DND-41 (cell line): ENCODE results near the gene PTGFRN.
A peak's percentile ranks its signal among the peaks of the same experiment; 100 is the strongest.

Source experiments
- ATAC-seq: fragments of 200-7000 bp; cut with Tn5 transposase; 3 replicates; pipeline ENCODE4 v1.9.1; 2021; ENCODE audit warnings: low read depth; ENCODE audit not compliant: insufficient read depth
- DNase-seq: peaks from one replicate; pipeline ENCODE4 v3.0.0-alpha.2; 2020
- H2AFZ ChIP-seq: 2 replicates; pipeline ENCODE4 v1.6.0; 2012; ENCODE audit warnings: low read depth, low read length
- H3K27ac ChIP-seq: 2 replicates; pipeline ENCODE4 v1.5.1; 2012; ENCODE audit warnings: low read length, inconsistent platforms
- H3K27me3 ChIP-seq: fragments of 200-600 bp; sonication (generic); 2 replicates; pipeline ENCODE4 v1.6.0; 2012; ENCODE audit warnings: low read length, mild to moderate bottlenecking, inconsistent platforms; ENCODE audit not compliant: insufficient read depth, poor library complexity
- H3K36me3 ChIP-seq: 2 replicates; pipeline ENCODE4 v1.5.1; 2012; ENCODE audit warnings: low read length, inconsistent platforms; ENCODE audit not compliant: insufficient read depth
- H3K4me1 ChIP-seq: 2 replicates; pipeline ENCODE4 v1.5.1; 2012; ENCODE audit warnings: mild to moderate bottlenecking, low read length; ENCODE audit not compliant: insufficient read depth
- H3K4me2 ChIP-seq: 2 replicates; pipeline ENCODE4 v1.6.0; 2012; ENCODE audit warnings: mild to moderate bottlenecking, moderate library complexity, low read length, inconsistent platforms; ENCODE audit not compliant: insufficient read depth
- H3K4me3 ChIP-seq, 2 experiments: fragments of 200-600 bp in 1 of 2; shearing (Covaris generic) in 1 of 2; 2 replicates each; pipeline ENCODE4 v1.5.1; 2012 to 2016; ENCODE audit warnings: inconsistent platforms in 2 of 2, low read length in 2 of 2, mild to moderate bottlenecking in 2 of 2, low read depth in 1 of 2, moderate library complexity in 1 of 2
- H3K79me2 ChIP-seq: 2 replicates; pipeline ENCODE4 v1.6.0; 2012; ENCODE audit warnings: low read length, inconsistent platforms; ENCODE audit not compliant: insufficient read depth
- H3K9ac ChIP-seq: 2 replicates; pipeline ENCODE4 v1.6.0; 2012; ENCODE audit warnings: low read depth, mild to moderate bottlenecking, inconsistent platforms, low read length, moderate library complexity
- H3K9me3 ChIP-seq: 2 replicates; pipeline ENCODE4 v1.5.1; 2012; ENCODE audit warnings: low read length, moderate library complexity, mild to moderate bottlenecking, inconsistent platforms; ENCODE audit not compliant: insufficient read depth, severe bottlenecking
- H4K20me1 ChIP-seq: 2 replicates; pipeline ENCODE4 v1.6.0; 2012; ENCODE audit warnings: low read length; ENCODE audit not compliant: insufficient read depth
- CTCF ChIP-seq: IDR thresholded peaks from 2 replicates; pipeline ENCODE4 v1.5.1; 2012; ENCODE audit warnings: borderline replicate concordance, low read length, moderate library complexity, mild to moderate bottlenecking; ENCODE audit not compliant: poor library complexity, severe bottlenecking; ENCODE audit errors: extremely low read depth
- EZH2 ChIP-seq: IDR thresholded peaks from 3 replicates; pipeline ENCODE4 v1.6.1; 2012; ENCODE audit warnings: borderline replicate concordance, low read depth, mild to moderate bottlenecking, moderate library complexity, low read length, inconsistent platforms; ENCODE audit not compliant: severe bottlenecking

PTGFRN gene

GRCh38 chr1:116877141-116877818 lies 32.4 kb upstream of the PTGFRN start:
- DNase-seq (no peak), ATAC-seq (no peak)
- peak overlapping the region; percentile 88 for H3K4me2 ChIP-seq
- peak overlapping the region; percentile 57 for H3K9ac ChIP-seq
- H3K9me3 ChIP-seq, result no peaks in the 10 kb centered on the region
- no peaks in the 10 kb centered on the region for H3K27me3 ChIP-seq
- no peaks in the 10 kb centered on the region for H4K20me1 ChIP-seq
- no peaks in the 10 kb centered on the region for H3K79me2 ChIP-seq
- H3K36me3 ChIP-seq, result no peaks in the 10 kb centered on the region
- no peak for TF ChIP-seq EZH2
- TF ChIP-seq CTCF, result no peak
- peaks cover 46% of the 10 kb centered on the region for H3K4me1 ChIP-seq
- peak overlapping the region; percentile 90 for H3K27ac ChIP-seq
- peak overlapping the region; percentile 46 for H2AFZ ChIP-seq
- H3K4me3 ChIP-seq, result peak overlapping the region in 1 of 2 experiments; percentile 55; a peak in 3 of 4 replicates

GRCh38 chr1:116878804-116879477 lies 30.8 kb upstream of the PTGFRN start:
- TF ChIP-seq EZH2, result no peak
- TF ChIP-seq CTCF, result peak; percentile 49
- ATAC-seq (peak; percentile 64), DNase-seq (peak; percentile 80)

GRCh38 chr1:116879478-116880133 lies 30.1 kb upstream of the PTGFRN start:
- DNase-seq (no peak), ATAC-seq (peak; percentile 42)
- Histone ChIP-seq H3K36me3 (no peaks in the 10 kb centered on the region), H3K4me2 (peak overlapping the region; percentile 88), H3K27me3 (no peaks in the 10 kb centered on the region), H3K79me2 (no peaks in the 10 kb centered on the region), H3K9ac (peak overlapping the region; percentile 57), H3K9me3 (no peaks in the 10 kb centered on the region), H4K20me1 (no peaks in the 10 kb centered on the region), H3K4me3 (no peak overlapping the region; a peak in 1 of 4 replicates), H3K4me1 (peaks cover 40% of the 10 kb centered on the region), H2AFZ (peak overlapping the region; percentile 41; the same call in 1 of the 2 replicates), H3K27ac (peak overlapping the region; percentile 90)
- TF ChIP-seq EZH2 (no peak), CTCF (no peak)

More at GRCh38 chr1:116878804-116879477, 30.8 kb upstream of the PTGFRN start:
- no peaks in the 10 kb centered on the region for H4K20me1 ChIP-seq
- H2AFZ ChIP-seq, result peak overlapping the region; percentile 67
- peak overlapping the region; percentile 9 to 55; a peak in 3 of 4 replicates for H3K4me3 ChIP-seq
- peak overlapping the region; percentile 90 for H3K27ac ChIP-seq
- H3K79me2 ChIP-seq, result no peaks in the 10 kb centered on the region
- H3K27me3 ChIP-seq, result no peaks in the 10 kb centered on the region
- H3K36me3 ChIP-seq, result no peaks in the 10 kb centered on the region
- peak overlapping the region; percentile 88 for H3K4me2 ChIP-seq
- H3K4me1 ChIP-seq, result peaks cover 43% of the 10 kb centered on the region
- H3K9me3 ChIP-seq, result no peaks in the 10 kb centered on the region
- peak overlapping the region; percentile 57 for H3K9ac ChIP-seq
